ENCODE results near the gene CUL3. TPM values are rescaled to one million over a fixed set of nuclear protein-coding genes. Genes with fewer than 3 reads are reported as not detected.

The CUL3 gene
- total and polyA plus RNA-seq, 2 of the 13 experiments (the other 11 are each of a cell fraction or from before 2014, with no cell fraction given) = 33.2 to 62.3 TPM

GRCh38 chr2:224584111-224584784 lies 915 bp downstream of the CUL3 start (continued):
- no peak for TF ChIP-seq RFX1 (IDR thresholded peaks at IDR 0.05)
- TF ChIP-seq MTA1 (CRISPR knock-in tag; IDR thresholded peaks at IDR 0.05; ENCODE audit: borderline replicate concordance) = no peak
- TF ChIP-seq ZNF740 (CRISPR knock-in tag; IDR thresholded peaks at IDR 0.05) = peak; percentile 93
- peak; percentile 14 for TF ChIP-seq PHF20 (CRISPR knock-in tag; IDR thresholded peaks at IDR 0.05)
- 0 out of 2 replicates have a peak, but pooled peaks have one; percentile 30 for TF ChIP-seq ZNF850 (CRISPR knock-in tag; conservative IDR thresholded peaks at IDR 0.05)
- peak; percentile 17; the same call in 1 of the 2 replicates for TF ChIP-seq KDM2A (CRISPR knock-in tag; IDR thresholded peaks at IDR 0.05; ENCODE audit: borderline replicate concordance, low read depth)
- TF ChIP-seq ZNF33A (CRISPR knock-in tag; IDR thresholded peaks at IDR 0.05; ENCODE audit: borderline replicate concordance) = 0 out of 2 replicates have a peak, but pooled peaks have one; percentile 53
- 0 out of 2 replicates have a peak, but pooled peaks have one; percentile 77 for TF ChIP-seq ZXDC (CRISPR knock-in tag; IDR thresholded peaks at IDR 0.05)
- TF ChIP-seq MNT (IDR thresholded peaks at IDR 0.05) = no peak
- TF ChIP-seq ZNF329 (CRISPR knock-in tag; IDR thresholded peaks at IDR 0.05; ENCODE audit: low read depth) = no peak
- peak; percentile 59; the same call in 1 of the 2 replicates for TF ChIP-seq ARID4A (CRISPR knock-in tag; IDR thresholded peaks at IDR 0.05; ENCODE audit: borderline replicate concordance)
- TF ChIP-seq POGK (CRISPR knock-in tag; conservative IDR thresholded peaks at IDR 0.05) = 0 out of 2 replicates have a peak, but pooled peaks have one; percentile 55
- no peak for TF ChIP-seq ZNF362 (CRISPR knock-in tag; IDR thresholded peaks at IDR 0.05; ENCODE audit: borderline replicate concordance)
- 0 out of 3 replicates have a peak, but pooled peaks have one; percentile 11 for TF ChIP-seq MXI1 (IDR thresholded peaks at IDR 0.05; ENCODE audit: borderline replicate concordance, low read depth, low read length)
- TF ChIP-seq KDM5B (CRISPR knock-in tag; IDR thresholded peaks at IDR 0.05; ENCODE audit: borderline replicate concordance) = peak; percentile 28; the same call in 1 of the 2 replicates
